ENCODE results near the gene MYO3A. TPM values are rescaled to one million over a fixed set of nuclear protein-coding genes. Genes with fewer than 3 reads are reported as not detected.
"Not testable (repeated sequence)": the region's sequence is repeated elsewhere in the genome, so short reads cannot be mapped to it uniquely, and the experiment has no call there.

The MYO3A gene
- total and polyA plus RNA-seq, 2 experiments from 2014 or later, result 3.0 to 10.7 TPM

GRCh38 chr10:26000971-26001370 is 66.9 kb downstream of the MYO3A start:
- Histone ChIP-seq H3K27ac (ENCODE audit: low read depth) (no peak overlapping the region), H3K79me2 (replicated peaks; ENCODE audit: insufficient read depth) (no peaks in the 10 kb centered on the region), H3K4me2 (no peak overlapping the region), H3K4me3 (no peak overlapping the region), H3K9me2 (ENCODE audit: insufficient read depth) (no peaks in the 10 kb centered on the region), H3K27me3 (ENCODE audit: insufficient read depth) (no peaks in the 10 kb centered on the region), H4K20me1 (replicated peaks; ENCODE audit: insufficient read depth) (no peaks in the 10 kb centered on the region), H3K4me1 (ENCODE audit: insufficient read depth) (peaks cover 5% of the 10 kb centered on the region; the same call in 1 of the 2 replicates), H3F3A (replicated peaks; ENCODE audit: low read depth) (no peaks in the 10 kb centered on the region), H3K36me3 (ENCODE audit: insufficient read depth) (no peaks in the 10 kb centered on the region; the same call in 1 of the 2 replicates), H2AFZ (peak overlapping the region; percentile 61; the same call in 1 of the 2 replicates)
- no peak overlapping the region for H3K27ac Mint-ChIP-seq
- H3K4me3 Mint-ChIP-seq, result no peak overlapping the region
- H3K27me3 Mint-ChIP-seq (ENCODE audit: insufficient read depth, low read depth, poor library complexity), result peaks cover 2% of the 10 kb centered on the region
- DNase-seq (ENCODE audit: low spot score), result peak; percentile 7
- peaks cover 12% of the 10 kb centered on the region; the same call in 2 of the 3 replicates for H3K4me1 Mint-ChIP-seq
- no peak; the same call in 2 of the 3 replicates for ATAC-seq
- peaks cover 8% of the 10 kb centered on the region for H3K36me3 Mint-ChIP-seq (ENCODE audit: low read depth)
- TF ChIP-seq ZNF462 (CRISPR knock-in tag; IDR thresholded peaks at IDR 0.05), result no peak
- TF ChIP-seq JUNB (IDR thresholded peaks at IDR 0.05; ENCODE audit: unreplicated experiment), result no peak
- TF ChIP-seq REST (IDR thresholded peaks at IDR 0.05; ENCODE audit: unreplicated experiment), result no peak
- no peaks in the 10 kb centered on the region for H3K9me3 Mint-ChIP-seq

- not testable (repeated sequence) for H3K27ac Mint-ChIP-seq; ATAC-seq; H3K36me3 ChIP-seq (ENCODE audit: insufficient read depth); H3K4me2 ChIP-seq; DNase-seq (ENCODE audit: low spot score); H3K9me2 ChIP-seq (ENCODE audit: insufficient read depth); H3K27me3 ChIP-seq (ENCODE audit: insufficient read depth); H3F3A ChIP-seq (replicated peaks; ENCODE audit: low read depth); H4K20me1 ChIP-seq (replicated peaks; ENCODE audit: insufficient read depth); H3K4me1 ChIP-seq (ENCODE audit: insufficient read depth); H3K9me3 Mint-ChIP-seq; H3K4me3 Mint-ChIP-seq; H3K4me3 ChIP-seq; H2AFZ ChIP-seq; H3K27me3 Mint-ChIP-seq (ENCODE audit: insufficient read depth, low read depth, poor library complexity); H3K79me2 ChIP-seq (replicated peaks; ENCODE audit: insufficient read depth); H3K36me3 Mint-ChIP-seq (ENCODE audit: low read depth); H3K27ac ChIP-seq (ENCODE audit: low read depth)
- peaks cover 13% of the 10 kb centered on the region; the same call in 2 of the 3 replicates for H3K4me1 Mint-ChIP-seq
Observed at GRCh38 chr10:26002466-26002865, 68.4 kb downstream of the MYO3A start.
